Suprapubic skin (tissue), 3 donors: ENCODE data around the gene RFX5.

Source experiments
- EP300 ChIP-seq: sonication (generic); formaldehyde crosslinking; IDR thresholded peaks from one replicate; pipeline ENCODE4 v1.6.1; 2017; ENCODE audit warnings: antibody characterized with exemption
- TF ChIP-seq, protein P1 (sequence below), 2 donors: fragments of 200-600 bp in 1 of 2; fragments of 450-650 bp in 1 of 2; sonication (generic) in 1 of 2; IDR thresholded peaks; one replicate each; pipeline ENCODE4 v1.5.1; 2016 to 2019; ENCODE audit warnings: antibody characterized with exemption in 2 of 2, mild to moderate bottlenecking in 1 of 2, moderate library complexity in 1 of 2

DNA sequence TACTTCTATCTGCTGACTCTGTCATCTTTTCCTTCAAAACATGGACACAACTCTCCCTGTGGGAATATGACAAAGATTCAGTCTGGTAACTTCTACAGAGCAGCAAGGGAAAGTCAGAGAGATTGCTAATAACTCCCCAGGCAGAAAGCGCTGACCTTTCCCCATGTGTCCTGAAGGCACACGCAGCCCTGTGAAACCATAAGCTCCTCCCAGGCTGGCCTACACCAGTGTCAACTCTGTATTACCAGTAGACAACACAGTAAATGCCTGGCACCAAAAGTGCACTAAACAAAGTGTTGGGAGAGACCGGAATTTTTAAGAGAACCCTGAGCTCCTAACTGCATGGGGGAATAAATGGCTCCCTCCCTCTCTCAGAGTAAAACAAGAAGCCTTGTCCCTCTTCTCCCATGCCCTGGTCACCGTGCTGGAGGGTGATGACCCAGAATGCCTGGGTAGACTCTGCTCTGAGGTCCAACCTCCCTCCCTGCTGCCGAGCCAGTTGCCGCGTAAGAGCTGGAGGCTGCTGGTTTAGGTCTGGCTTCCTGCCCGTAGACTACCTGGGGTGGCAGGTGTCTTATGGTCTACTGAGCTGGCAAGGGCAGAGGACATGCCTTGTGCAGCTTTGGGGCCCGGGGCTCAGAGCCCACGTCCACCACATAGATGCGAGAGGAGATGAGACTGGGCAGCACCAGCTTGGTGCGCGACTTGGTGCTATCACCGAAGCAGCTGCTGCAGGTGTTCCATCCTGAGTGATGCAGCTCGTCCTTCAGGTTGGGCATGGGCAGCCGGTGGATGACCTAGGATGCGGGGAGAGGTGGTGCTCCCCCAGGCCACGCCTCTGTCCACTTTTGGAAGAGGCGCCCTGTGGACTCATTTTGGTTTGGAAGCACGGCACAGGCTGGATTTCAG, 21.6 kb upstream of the RFX5 start:
- TF ChIP-seq EP300, result no peak
- TF ChIP-seq, protein P1, sequence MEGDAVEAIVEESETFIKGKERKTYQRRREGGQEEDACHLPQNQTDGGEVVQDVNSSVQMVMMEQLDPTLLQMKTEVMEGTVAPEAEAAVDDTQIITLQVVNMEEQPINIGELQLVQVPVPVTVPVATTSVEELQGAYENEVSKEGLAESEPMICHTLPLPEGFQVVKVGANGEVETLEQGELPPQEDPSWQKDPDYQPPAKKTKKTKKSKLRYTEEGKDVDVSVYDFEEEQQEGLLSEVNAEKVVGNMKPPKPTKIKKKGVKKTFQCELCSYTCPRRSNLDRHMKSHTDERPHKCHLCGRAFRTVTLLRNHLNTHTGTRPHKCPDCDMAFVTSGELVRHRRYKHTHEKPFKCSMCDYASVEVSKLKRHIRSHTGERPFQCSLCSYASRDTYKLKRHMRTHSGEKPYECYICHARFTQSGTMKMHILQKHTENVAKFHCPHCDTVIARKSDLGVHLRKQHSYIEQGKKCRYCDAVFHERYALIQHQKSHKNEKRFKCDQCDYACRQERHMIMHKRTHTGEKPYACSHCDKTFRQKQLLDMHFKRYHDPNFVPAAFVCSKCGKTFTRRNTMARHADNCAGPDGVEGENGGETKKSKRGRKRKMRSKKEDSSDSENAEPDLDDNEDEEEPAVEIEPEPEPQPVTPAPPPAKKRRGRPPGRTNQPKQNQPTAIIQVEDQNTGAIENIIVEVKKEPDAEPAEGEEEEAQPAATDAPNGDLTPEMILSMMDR (IDR thresholded peaks at IDR 0.05), result no peak
